Measurements from ENCODE around the gene NOPCHAP1. TPM values are rescaled to one million over a fixed set of nuclear protein-coding genes. Genes with fewer than 3 reads are reported as not detected.

Gene NOPCHAP1
- total RNA-seq = 10 to 100 TPM in 4 of 9 donors, 1 to 10 TPM in 5; 3.5 to 14.5 (median 9.3) TPM
- 1 to 10 TPM; 5.6 to 7.4 TPM for polyA plus RNA-seq
- long read RNA-seq, donor 1, full-length matches to known transcripts = 6 of 10 reads
- long read RNA-seq, donor 1, partial matches to known transcripts = 4 of 10 reads
- long read RNA-seq, donor 1, other reads (novel, unspliced or antisense) = 0 of 10 reads
- long read RNA-seq, donor 2, full-length matches to known transcripts = 1 of 11 reads
- long read RNA-seq, donor 2, partial matches to known transcripts = 7 of 11 reads
- long read RNA-seq, donor 2, other reads (novel, unspliced or antisense) = 3 of 11 reads
- long read RNA-seq, donor 3, full-length matches to known transcripts = 4 of 5 reads
- long read RNA-seq, donor 3, partial matches to known transcripts = 0 of 5 reads
- long read RNA-seq, donor 3, other reads (novel, unspliced or antisense) = 1 of 5 reads

- H3K27me3 ChIP-seq = no peaks in the 10 kb centered on the region
- intact Hi-C loops (cut with DNase I) = no loop called here
- ATAC-seq (peak; percentile 99 to 100 (median 100)), DNase-seq (peak; percentile 93 to 95 (median 94))
- H3K9me3 ChIP-seq = no peaks in the 10 kb centered on the region
- H3K27ac ChIP-seq = peak within 1 kb of the TSS in 11 of 12 donors; percentile 16 to 84 (median 77)
- no peak for TF ChIP-seq CTCF (IDR thresholded peaks at IDR 0.05)
- peak in 1 of 2 donors; percentile 82 for TF ChIP-seq POLR2A (IDR thresholded peaks at IDR 0.05)
- peak within 1 kb of the TSS; percentile 67 to 97 (median 92) for H3K4me3 ChIP-seq
- H3K36me3 ChIP-seq = peaks cover 0 to 26% (median 11%) of the 10 kb centered on the region in 9 donors
- peaks cover 0 to 29% (median 15%) of the 10 kb centered on the region in 12 donors for H3K4me1 ChIP-seq
- WGBS, 4 donors = 0 to 1% (median 1%) methylated on average over 31 to 59 of the region's 59 CpGs
These were observed at the start of gene NOPCHAP1 for GRCh38 chr12:104986022-104986941. TSS of gene NOPCHAP1 (plus strand) at chr12:104986316. CDS start at chr12:104986353, 37 bp downstream.

GRCh38 chr12:104938371-104938770, 47.7 kb upstream of the NOPCHAP1 start:
- Histone ChIP-seq H3K36me3 (no peaks in the 10 kb centered on the region), H3K9me3 (peaks cover 0 to 3% (median 0%) of the 10 kb centered on the region in 12 donors), H3K4me3 (no peak overlapping the region), H3K27me3 (no peaks in the 10 kb centered on the region), H3K27ac (no peak overlapping the region), H3K4me1 (no peaks in the 10 kb centered on the region)
- WGBS, 4 donors = 49 to 65% (median 53%) methylated on average over 3 of the region's 3 CpGs
- intact Hi-C loops (cut with DNase I) = no loop called here
- no peak for ATAC-seq
- TF ChIP-seq POLR2A (IDR thresholded peaks at IDR 0.05) (no peak), CTCF (IDR thresholded peaks at IDR 0.05) (no peak)
- no peak for DNase-seq

- WGBS, 4 donors = 83 to 89% (median 87%) methylated on average over 2 of the region's 2 CpGs
- intact Hi-C loops (cut with DNase I) = no loop called here
- no peak overlapping the region for H3K4me3 ChIP-seq
- H3K36me3 ChIP-seq = no peaks in the 10 kb centered on the region
- no peaks in the 10 kb centered on the region for H3K27me3 ChIP-seq
- TF ChIP-seq POLR2A (IDR thresholded peaks at IDR 0.05) (no peak), CTCF (IDR thresholded peaks at IDR 0.05) (no peak)
- no peak for ATAC-seq
- peaks cover 0 to 10% (median 0%) of the 10 kb centered on the region in 12 donors for H3K9me3 ChIP-seq
- H3K4me1 ChIP-seq = no peaks in the 10 kb centered on the region
- no peak for DNase-seq
- no peak overlapping the region for H3K27ac ChIP-seq
These were observed 47.0 kb upstream of the NOPCHAP1 start for GRCh38 chr12:104939089-104939488.

DNA sequence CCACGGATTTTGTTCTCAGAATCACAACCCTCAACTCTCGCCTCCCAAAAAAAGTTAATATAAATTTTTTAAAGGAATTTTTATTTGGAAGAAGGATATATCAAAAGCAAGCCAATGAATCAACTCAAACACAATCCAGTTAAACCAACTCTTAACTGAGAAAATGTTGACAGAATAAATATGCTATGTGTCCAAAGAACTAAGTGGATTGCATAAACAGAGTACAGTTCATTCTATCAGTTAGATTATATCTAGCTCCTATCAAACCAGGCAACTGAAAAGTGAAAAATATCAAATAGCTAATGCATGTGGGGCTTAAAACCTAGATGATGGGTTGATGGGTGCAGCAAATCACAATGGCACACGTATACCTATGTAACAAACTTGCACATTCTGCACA, 44.7 kb upstream of the NOPCHAP1 start:
- intact Hi-C loops (cut with DNase I) = no loop called here
- Histone ChIP-seq H3K36me3 (no peaks in the 10 kb centered on the region), H3K4me1 (no peaks in the 10 kb centered on the region), H3K4me3 (no peak overlapping the region), H3K27ac (no peak overlapping the region), H3K27me3 (no peaks in the 10 kb centered on the region), H3K9me3 (peaks cover 0 to 12% (median 0%) of the 10 kb centered on the region in 12 donors)
- no peak for ATAC-seq
- no peak for DNase-seq
- TF ChIP-seq POLR2A (IDR thresholded peaks at IDR 0.05) (no peak), CTCF (IDR thresholded peaks at IDR 0.05) (no peak)
- 89 to 94% (median 92%) methylated on average over 3 of the region's 3 CpGs for WGBS, 4 donors
